HT-29 (cell line): ENCODE results near the gene SLC45A2. TPM values are rescaled to one million over a fixed set of nuclear protein-coding genes. Genes with fewer than 3 reads are reported as not detected.
"Not testable (repeated sequence)": the region's sequence is repeated elsewhere in the genome, so short reads cannot be mapped to it uniquely, and the experiment has no call there.

Experiments used
- DNase-seq: peaks from one replicate; pipeline ENCODE4 v3.0.0-alpha.2; 2015; ENCODE audit warnings: low spot score
- total RNA-seq: library from RNA; depleted of rRNA; stranded (reverse); fragments of >200 nt; shearing (Covaris generic); gene quantifications from 2 replicates; pipeline ENCODE4 v1.2.3, GENCODE V29; 2014

Gene SLC45A2
- total RNA-seq, 1 experiment from 2014 or later, result not detected

DNA sequence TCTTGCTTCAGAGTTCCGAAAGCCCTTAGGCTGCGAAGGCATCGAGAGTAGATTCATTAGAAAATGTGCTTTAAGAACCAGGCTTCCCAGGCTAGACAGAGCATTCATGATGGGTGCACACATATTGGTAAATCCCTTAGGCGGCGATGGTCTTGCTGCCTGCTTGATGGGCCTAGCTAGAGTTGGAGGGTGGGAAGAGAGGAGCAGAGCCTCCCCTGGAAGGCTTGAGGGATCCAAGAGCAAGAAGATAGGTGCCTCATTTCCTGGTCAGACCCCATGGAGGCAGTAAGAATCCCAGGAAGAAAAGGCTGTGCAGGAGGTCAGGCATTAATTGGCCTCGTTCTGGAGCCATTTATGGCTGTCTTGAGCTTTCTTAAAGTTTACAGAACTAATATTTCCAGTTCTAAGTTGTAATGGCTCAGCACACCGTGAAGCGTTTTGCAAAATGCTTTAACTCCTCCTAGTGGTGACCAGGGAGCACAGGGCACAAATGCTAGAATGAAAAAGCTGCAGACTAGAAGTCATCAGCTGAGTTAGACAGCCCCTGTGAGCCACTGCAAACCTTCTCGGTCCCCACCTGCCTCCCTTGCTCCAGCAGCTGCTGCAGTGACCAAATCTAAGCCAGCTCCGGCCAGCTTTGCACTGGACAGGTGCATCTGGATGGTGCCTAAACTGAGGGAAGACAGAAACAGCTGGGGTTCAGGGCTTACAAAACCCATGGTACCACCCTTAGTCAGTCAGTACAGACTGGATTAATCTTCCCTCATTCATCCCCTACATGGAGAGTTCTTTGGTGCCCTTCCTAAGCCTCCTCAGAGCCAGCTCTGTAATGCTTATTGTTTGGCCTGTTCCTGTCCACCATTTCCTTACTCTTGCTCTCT is 14.7 kb downstream of the SLC45A2 start:
- peak; percentile 58 for DNase-seq

GRCh38 chr5:33968211-33969005 is 16.1 kb downstream of the SLC45A2 start:
- no peak for DNase-seq

GRCh38 chr5:33966805-33967204 is 17.7 kb downstream of the SLC45A2 start:
- no peak for DNase-seq

DNA sequence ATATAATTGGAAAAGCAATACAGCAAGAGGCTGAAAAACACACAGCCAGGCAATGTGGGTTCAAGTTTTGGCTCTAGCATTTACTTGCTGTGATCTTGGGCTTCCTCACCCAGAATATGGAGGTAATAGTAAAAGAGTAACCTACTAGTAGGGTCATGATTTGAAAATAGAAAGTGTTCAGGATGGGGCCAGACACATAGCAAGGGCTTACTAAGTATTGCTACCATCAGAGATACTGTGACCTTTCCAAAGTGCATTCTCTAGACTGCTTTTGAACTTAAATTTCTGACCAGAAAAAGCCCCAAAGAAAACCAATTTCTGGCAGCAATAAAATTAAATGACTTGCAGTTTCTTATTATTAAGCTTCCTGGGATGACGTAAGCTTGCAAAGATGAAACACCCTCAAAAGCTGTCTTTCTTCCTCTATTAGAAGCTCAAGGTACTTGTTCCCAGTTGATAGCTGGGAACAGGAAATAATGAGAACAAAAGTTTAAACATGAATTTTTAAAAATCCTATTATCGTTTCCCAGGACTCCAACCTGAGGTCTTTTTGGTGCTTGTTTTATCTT is 20.3 kb downstream of the SLC45A2 start:
- no peak for DNase-seq

- no peak for DNase-seq
Measured at GRCh38 chr5:33958176-33958575, 26.3 kb downstream of the SLC45A2 start.

- no peak for DNase-seq
Measured at GRCh38 chr5:33957577-33958150, 26.8 kb downstream of the SLC45A2 start.

DNA sequence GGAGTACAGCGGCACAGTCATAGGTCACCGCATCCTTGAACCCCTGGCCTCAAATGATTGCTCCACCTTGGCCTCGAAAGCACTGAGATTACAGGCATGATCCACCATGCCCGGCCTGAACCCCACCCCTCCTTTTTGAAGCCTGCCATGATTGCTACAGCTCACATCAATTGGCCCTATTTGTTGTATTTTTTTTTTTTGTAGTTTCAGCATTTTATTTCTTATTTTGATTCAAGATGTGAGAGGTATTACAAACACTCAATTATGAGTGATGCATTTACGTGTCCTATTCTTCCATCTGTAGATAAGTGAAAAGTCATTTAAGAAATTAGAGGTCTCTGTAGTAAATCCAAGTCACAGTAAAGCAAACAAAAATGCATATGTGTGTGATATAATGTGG is 32.3 kb downstream of the SLC45A2 start:
- not testable (repeated sequence) for DNase-seq

DNA sequence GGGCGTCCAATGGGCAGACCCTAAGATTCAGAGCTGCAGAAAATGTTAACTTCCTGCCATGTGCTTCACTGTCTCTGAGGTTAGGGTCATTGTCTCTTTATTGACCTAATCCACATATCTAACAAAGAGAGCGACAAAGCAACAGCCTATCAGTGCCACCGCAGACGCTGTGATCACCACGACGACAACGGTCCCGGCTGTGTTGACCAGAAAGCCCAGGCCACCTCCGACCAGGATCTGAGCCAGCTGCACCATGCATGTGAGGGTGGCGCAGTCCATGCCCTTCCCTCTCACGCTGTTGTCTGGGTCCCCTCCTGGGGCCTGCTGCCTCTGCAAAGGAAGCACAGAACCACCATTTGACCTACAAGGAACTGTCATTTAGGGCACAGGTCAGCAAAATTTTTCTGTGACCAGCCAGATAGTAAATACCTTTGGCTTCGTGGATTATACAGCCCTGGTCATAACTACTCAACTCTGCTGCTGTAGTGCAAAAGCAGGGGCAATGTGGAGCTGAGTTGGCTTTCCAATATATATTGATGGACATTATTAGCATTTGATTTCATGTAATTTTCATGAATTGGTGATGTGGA is 39.9 kb downstream of the SLC45A2 start:
- no peak for DNase-seq

GRCh38 chr5:33941090-33941489 is 43.4 kb downstream of the SLC45A2 start:
- no peak for DNase-seq

DNA sequence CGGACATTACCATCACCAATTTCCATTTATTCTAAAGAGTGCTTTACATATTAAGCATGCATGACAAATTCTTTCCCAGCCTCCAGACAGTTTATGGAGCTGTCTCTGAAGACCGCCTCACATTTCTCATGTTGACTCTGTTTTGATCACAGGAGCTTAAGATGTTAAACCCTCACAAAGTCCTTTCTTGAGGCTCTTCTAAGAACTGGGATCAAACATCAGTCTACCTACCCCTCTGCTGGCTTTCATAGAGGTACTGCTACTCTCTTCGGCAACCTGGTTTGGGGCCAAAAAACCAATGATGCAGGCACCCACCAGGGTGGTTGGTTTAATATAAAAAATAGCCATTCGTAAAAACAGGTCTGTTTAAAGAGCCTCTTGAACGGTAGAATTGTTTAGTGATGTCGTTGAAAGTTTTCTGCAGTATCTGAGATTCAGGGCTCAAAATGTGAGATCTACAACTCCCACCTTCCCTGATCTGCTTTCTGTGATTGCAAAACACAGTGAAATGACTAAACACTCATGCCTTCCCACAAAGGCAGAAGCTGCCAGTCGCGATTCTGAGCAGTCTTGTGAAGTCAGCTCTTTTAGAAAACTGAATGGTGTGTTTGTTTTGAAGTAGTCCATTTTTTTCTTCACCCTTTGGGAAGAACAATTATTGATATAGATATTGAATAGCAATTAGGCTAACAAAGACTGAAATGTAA is 44.8 kb downstream of the SLC45A2 start:
- no peak for DNase-seq

DNA sequence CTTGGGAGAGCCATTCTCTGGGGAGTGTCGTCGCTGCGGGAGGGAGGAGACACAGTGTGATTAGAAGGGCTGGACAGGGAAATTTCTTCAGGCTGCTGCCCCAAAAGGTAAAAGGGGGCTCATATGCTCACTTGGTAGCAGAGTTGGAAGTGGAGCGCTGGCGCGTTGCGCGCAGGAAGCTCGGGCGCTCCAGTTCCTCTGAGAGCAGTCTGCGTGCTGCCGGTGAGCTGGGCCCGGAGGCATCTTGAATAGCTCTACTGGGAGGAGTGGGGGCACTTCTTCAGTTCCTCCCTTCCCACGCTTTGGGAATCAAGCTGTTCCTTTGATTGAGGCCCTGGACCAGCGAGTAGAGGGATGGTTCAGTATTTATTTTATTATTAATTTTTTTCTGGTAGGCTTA is 45.6 kb downstream of the SLC45A2 start:
- no peak for DNase-seq

DNA sequence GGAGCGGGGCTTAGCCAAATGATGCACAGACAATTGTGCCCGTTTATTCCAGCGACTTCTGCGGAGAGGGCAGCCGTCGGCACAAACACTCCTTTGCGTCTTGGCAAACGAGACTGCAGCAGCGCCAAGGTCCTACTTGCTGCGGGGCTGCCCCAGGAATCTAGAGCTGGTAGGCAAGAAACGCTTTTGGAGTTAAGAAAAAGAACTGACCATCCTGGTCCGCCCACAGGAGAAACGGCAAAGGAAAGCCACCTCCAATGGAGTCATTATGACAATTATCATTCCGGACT is 46.0 kb downstream of the SLC45A2 start:
- no peak for DNase-seq

- no peak for DNase-seq
Measured at GRCh38 chr5:33937707-33938506, 46.6 kb downstream of the SLC45A2 start.

DNA sequence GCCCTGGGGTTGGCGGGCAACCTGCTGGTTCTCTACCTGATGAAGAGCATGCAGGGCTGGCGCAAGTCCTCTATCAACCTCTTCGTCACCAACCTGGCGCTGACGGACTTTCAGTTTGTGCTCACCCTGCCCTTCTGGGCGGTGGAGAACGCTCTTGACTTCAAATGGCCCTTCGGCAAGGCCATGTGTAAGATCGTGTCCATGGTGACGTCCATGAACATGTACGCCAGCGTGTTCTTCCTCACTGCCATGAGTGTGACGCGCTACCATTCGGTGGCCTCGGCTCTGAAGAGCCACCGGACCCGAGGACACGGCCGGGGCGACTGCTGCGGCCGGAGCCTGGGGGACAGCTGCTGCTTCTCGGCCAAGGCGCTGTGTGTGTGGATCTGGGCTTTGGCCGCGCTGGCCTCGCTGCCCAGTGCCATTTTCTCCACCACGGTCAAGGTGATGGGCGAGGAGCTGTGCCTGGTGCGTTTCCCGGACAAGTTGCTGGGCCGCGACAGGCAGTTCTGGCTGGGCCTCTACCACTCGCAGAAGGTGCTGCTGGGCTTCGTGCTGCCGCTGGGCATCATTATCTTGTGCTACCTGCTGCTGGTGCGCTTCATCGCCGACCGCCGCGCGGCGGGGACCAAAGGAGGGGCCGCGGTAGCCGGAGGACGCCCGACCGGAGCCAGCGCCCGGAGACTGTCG is 47.3 kb downstream of the SLC45A2 start:
- DNase-seq, result no peak

DNA sequence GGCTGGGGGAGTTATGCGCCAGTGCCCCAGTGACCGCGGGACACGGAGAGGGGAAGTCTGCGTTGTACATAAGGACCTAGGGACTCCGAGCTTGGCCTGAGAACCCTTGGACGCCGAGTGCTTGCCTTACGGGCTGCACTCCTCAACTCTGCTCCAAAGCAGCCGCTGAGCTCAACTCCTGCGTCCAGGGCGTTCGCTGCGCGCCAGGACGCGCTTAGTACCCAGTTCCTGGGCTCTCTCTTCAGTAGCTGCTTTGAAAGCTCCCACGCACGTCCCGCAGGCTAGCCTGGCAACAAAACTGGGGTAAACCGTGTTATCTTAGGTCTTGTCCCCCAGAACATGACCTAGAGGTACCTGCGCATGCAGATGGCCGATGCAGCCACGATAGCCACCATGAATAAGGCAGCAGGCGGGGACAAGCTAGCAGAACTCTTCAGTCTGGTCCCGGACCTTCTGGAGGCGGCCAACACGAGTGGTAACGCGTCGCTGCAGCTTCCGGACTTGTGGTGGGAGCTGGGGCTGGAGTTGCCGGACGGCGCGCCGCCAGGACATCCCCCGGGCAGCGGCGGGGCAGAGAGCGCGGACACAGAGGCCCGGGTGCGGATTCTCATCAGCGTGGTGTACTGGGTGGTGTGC is 48.0 kb downstream of the SLC45A2 start, which contains the start of gene RXFP3:
RXFP3 (plus strand) TSS at position 6 of the 636 bp plus-strand sequence; CDS start at position 361, 355 bp downstream.
- DNase-seq, result no peak

- no peak for DNase-seq
Measured at GRCh38 chr5:33936004-33936380, 48.5 kb downstream of the SLC45A2 start.

GRCh38 chr5:33934176-33934575 is 50.3 kb downstream of the SLC45A2 start:
- DNase-seq, result no peak

- no peak for DNase-seq
Measured at GRCh38 chr5:33933723-33934169, 50.7 kb downstream of the SLC45A2 start.

DNA sequence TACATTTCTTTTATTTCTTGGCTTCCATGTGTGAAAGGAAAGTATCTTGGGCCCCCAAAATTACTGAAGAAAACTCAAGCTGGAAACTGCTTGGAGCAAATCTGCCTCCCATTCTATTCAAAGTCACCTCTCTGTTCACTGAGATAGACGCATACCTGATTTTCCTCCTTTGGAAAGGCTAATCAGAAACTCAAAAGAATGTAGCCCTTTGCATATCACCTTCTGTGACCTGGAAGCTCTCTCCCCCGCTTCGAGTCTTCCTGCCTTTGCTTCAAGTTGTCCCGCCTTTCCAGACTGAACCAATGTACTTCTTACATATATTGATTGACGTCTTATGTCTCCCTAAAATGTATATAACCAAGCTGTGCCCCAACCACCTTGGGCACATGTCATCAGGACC is 53.4 kb downstream of the SLC45A2 start:
- no peak for DNase-seq
